GM19025 (cell line): ENCODE results near the gene CELF6.

Source experiments
- ATAC-seq: cut with Tn5 transposase; IDR thresholded peaks from one replicate; pipeline ENCODE4 v1.9.1; 2021; ENCODE audit warnings: mild to moderate bottlenecking, low read depth, moderate library complexity; ENCODE audit not compliant: unreplicated experiment

CELF6 gene

DNA sequence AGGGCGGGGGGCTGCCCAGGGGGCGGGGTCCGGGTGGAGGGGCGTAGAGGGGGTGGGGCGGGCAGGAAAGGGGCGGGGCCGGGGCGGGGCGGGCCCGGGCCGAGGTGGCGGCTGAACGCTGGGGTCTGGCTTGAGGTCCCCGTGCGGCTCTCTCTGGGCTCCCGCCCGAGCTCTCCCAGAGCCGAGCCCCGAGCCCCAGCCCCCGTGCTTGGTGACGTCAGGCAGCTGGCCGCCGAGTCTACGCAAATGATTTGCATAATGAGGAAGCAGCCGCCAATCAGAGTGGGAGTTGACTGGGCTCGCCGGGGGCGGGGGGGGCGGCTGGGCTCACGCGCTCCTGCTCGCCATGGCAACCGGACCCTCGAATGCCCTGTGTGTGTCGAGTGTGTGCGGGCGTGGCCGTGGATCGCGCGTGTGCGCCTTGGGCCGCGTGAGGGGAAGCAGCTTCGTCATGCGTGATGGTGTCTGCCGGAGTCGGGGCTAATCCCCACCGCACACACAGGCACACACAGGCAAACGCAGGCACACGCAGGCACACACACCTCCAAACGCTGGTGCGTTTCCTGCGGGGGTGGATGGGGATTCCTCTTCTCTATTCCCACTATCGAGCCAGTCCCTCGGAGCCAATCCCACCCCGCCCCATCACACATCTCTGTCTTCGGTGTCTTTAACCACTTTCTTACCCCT, at the start of gene CELF6:
CELF6 (minus strand) TSS at position 173 of the 687 bp plus-strand sequence. CDS start 283 bp downstream, outside the sequence.
- ATAC-seq = no peak

DNA sequence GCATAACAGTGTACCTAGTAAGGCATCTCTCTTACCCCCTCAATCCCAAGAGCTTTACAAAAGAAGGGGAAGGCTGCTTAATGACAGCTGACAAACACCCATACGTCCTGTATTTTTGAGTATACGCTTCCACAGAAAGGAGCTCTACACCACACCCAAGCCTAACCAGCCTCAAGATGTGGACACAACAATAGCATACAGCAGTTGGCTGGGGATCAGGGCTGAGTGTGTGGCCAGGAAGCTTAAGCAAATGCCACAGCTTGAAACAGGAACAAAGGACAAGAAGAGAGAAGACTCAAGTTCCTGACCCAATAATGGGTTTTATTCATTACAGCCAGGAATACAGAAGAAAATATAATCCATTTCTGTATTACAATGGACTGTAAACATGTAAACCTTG, 48.9 kb upstream of the CELF6 start:
- ATAC-seq = no peak

DNA sequence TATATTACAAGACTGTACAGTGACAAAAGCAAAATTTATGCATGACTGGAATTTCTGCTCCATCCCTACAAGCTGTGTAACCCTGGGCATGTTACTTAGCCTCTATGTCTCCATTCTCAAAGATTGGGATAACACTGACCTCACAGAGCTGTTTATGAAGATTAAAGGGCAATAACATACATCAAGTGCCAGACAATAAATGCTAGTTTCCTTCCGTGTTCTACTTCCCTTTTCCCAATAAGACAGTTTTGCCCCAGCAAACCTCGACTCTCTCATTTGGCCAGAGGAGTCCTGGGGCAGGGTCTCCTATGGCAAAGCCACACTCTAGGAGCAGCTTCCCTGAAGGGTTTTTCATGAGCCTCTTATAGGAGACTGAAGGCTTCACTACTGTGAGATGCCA, 48.4 kb upstream of the CELF6 start:
- ATAC-seq = no peak

DNA sequence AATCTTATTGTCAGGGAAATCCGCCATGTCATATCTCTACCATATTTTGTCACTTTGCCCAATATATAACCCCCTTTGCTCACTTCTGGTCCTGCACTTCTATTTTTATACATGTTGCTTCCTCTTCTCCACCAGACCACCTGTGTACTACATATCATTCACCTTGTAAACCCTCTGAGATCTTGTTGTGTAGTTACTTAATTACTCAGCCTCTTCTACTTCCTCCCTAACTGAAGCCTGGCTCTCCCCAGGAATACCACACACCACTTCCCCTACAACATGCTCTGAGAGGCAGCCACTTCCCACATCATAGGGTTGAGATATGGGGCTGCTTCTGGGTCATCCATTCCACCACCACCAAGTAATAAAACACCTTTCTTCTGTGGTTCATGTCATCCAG, 45.9 kb upstream of the CELF6 start:
- peak; percentile 86 for ATAC-seq

DNA sequence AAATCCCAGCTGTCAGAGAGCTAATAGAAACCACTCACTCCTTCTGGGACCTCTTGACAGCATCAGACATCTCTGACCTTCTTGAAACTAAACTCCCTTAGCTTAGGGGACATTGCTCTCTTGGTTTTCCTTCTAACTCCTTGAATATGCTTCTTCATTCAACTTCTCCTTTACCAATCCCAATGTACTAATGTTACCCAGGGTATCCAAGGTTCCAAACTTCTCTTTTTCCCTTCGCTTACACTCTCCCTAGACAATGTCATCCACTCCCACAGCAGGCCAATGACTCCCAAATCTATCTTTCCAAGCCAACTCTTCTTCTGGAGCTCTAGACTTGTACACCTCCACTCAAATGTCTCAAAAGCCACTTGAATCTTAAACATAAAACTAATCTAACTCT, 41.2 kb upstream of the CELF6 start:
- no peak for ATAC-seq

DNA sequence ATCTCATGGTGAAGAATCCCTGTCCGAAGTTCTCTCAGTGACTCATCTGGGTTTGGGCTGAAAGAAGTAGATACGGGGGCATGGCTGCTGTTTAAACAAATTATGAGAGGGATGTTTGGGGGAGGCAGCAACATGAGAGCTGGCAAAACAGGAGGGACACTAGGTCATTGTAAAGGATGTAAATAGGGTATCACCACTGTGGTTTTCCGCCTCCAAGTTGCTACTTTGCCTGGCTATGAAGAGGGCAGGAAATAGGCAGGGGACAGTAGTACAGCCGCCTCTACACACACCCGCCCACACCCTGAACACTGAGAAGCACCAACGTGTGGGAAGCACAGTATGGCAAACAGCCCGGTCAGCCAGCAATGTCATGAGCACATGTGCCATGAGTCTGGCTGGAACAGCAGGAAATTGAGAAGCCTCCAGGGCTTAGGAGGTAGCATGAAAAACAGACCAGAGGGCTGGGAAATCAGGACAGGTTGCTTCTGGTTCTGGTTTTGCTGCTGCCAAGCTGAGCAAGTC, 38.8 kb upstream of the CELF6 start:
- peak; percentile 55 for ATAC-seq

DNA sequence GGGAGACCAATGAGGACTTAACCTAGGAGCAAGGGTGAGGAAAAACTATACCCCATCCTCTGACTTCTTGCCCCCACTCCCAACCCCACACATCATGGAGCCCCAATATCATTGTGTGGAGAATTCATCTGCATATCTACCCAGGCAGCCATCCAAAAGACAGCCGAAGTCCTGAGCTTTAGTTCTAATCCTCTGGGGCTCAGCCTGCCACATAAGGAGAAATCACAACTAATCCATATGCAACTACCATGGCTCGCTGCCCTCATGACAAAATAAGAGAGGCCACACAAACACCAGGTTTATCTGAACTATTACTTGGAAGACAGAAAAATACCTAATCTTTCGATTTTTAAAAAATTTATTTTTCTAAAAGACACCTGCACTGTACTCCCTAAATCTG, 38.2 kb upstream of the CELF6 start:
- ATAC-seq = no peak

DNA sequence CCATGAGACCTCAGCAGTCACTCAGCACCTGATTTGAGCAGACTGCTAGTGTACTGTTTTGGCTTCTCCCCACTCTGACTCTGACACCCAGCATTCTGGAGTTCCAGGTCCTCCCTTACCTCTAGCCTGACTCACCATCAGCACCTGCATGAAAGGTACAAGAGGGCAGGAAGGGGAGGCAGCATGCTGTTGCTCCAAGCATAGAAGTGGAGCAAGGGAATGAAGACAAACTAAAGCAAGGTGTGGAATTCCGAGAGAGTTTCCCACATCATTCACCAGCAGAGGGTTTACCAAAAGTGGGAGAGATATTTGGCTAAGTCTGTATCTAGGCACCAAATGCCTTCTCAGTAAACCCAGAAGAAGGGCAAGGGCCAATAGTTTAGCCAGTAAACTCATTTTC, 34.5 kb upstream of the CELF6 start:
- ATAC-seq = no peak

DNA sequence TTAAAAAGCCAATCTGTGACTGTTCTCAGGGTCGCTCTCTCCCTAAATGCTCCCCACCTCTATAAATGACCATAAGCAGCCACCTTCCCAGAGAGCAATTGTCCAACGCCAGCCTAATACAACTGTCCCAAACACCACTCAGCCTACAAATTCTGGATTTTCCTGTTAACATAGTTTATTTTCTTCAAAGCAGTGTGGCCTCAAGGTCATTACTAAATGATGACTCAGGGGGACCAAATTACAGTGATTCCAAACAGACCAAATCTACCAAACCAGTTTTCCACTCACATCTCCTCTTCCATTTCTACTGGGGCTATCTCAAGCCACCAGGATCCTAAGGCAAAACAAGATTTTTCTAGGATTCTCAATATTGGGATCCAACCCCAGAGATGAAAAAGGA, 33.3 kb upstream of the CELF6 start:
- no peak for ATAC-seq

DNA sequence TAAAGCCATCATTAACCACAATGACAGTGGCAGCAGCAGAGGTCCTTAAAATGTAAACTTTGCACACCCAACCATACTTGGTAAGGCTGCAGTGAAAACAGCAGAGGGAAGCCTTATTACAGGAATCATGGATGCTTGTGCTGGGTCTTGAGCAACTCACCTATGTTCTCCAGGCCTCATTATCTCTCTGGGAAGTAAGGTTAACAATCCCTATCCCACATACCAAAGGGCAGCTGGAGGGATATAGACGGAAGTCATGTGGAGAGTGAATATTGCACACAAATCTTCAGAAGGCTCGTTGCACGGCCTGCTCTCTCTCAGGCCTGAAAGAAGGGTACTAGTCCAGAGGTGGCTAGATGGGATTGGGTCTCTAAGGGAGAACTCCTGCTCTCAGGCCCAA, 25.8 kb upstream of the CELF6 start:
- no peak for ATAC-seq

DNA sequence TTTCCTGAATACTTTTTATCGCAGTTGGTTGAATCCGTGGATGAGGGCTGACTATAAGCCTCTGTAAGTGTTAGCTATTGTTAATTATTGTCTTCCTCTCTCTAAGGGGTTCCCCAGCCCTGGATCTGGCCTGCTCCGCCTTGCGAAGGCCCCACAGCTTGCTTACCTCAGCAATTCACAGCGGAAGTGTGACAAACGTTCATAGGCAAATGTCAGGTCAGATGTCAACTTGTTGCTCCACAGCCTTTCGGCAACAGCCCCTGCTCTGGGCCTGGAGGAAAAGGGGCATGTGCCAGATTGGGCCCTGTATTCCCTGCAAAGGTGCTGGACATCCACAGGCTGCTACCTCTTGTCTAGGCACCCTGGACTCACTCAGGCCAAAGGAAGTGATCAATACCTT, 25.3 kb upstream of the CELF6 start:
- no peak for ATAC-seq

DNA sequence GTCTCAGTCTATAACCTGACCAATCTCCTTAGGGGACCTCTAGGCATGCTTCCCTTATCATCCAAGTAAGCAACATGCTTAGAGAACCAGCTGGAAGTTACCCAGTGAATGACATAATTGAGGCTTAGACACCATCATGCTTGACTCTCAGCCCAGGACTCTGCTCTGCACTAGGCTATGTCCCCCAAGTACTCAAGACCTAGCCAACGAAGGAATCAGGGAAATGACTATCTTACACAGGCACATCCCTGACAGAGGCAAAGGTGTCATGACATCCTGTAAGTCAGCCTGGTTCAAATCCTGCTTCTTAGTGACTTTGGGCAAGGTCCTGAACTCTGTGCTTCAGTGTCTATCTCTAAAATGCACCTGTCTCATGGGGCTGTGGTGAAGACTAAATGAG, 24.6 kb upstream of the CELF6 start:
- ATAC-seq = no peak

DNA sequence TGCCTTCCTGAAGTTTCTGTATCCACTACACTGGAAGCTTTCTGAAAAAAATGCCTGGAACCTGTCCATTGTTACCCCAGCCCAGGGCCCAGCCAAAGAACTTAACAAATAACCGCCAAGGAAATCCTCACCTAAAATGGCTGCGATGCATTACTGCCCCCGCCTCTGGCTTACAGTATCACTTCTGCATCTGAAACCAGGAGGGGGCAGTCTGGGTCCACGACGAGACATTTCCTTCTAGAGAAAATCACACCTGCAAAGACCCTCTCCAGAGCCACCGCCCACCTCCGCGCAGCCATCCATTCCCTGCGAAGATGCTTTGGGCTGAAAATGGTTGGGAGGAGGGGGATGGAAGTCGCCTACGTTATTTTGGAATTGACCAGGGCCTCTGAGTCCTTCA, 22.4 kb upstream of the CELF6 start:
- ATAC-seq = no peak

DNA sequence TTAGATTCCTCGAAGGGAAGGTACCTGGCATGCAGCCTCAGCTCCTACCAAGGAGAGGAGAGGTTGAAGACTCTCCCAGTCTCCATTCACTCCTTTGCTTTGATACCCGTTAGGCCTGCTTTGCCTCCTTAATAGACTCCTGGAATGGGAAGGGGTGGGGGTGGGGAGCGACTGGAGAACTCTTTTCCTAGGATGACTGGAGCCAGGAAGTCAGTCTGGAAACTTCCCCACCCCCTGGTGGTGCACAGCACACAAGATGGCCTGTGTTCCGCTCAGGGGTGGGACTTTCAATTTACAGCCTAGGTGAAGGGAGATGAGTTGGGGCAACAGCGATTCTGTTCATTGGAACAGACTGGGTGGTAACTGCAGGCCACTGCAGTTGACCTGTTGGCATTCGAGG, 21.4 kb upstream of the CELF6 start:
- ATAC-seq = no peak

DNA sequence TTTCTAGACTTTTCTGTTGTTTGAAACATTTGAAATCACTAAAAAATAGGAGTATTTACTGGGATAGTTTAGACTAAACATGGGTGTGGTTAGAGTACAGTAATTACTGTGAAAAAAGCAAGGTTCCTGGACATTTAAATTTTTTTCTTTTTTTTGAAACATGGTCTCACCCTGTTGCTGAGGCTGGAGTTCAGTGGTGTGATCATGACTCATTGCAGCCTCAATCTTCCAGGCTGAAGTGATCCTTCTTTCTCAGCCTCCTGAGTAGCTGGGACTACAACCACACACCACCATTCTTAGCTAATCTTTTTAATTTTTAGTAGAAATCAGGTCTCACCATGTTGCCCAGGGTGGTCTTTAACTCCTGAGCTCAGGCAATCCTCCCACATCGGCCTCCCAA, 20.4 kb upstream of the CELF6 start:
- ATAC-seq = no peak

DNA sequence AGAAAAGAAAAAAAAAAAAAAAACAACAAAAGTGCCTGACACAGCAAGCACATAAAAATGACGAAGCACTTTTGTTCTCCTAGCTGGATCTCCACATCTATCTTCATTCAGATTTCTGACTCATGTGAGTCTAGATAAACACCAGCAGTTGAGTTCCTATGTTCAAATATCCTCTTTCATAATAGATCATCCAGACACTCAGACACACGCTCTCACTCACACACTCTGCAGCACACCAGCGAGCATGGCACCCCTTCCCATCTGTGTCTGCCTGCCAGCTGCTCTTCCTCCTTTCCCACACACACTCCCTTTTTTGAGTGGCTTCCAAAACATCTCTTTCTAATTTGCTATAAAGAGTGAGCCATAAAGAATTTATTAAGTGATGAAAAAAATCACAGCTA, 19.8 kb upstream of the CELF6 start:
- ATAC-seq = no peak

DNA sequence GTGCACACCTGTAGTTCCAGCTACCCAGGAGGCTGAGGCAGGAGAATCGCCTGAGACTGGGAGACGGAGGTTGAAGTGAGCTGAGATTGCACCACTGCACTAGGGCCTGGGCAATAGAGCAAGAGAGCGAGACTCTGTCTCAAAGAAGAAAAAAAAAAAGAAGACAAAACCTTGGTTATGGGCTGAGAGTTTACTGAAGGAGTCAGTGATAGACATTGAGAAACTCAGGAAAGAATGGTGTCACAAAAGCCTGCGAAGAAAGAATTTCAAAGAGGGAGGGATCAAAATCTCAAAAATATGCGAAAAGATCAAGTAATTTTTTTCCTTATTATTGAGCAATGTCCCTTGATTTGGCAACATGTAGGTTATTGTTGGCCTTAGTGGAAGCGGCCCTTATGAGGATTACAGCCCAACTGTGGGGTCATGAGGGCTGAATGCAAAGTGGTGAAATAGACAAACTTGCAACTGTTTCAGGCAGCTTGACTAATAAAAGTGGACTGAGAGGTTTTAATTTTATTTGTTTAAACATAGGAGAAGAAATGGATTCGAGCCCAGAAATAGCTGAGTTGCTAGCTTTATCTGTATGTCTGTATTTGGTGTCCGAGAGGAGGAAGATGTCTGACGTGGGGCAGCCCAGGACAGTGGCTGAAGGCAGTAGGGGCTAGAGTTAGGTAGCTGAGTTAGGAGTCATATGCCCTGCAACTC, 18.8 kb upstream of the CELF6 start:
- no peak for ATAC-seq

DNA sequence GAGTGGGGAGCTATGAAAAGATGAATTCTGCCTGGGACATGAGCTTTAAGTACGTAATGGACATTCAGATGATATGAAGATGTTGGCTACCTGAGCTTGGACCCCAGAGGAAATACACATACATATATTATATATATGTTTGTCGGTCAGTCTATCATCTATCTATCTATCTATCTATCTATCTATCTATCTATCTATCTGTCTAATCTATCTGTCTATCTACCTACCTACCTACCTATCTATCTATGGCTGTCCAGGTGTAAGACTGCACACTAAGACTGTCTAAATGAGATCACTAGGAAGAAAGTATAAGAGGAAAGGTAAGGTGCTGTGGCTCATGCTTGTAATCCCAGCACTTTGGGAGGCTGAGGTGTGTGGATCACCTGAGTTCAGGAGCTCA, 18.2 kb upstream of the CELF6 start:
- no peak for ATAC-seq

DNA sequence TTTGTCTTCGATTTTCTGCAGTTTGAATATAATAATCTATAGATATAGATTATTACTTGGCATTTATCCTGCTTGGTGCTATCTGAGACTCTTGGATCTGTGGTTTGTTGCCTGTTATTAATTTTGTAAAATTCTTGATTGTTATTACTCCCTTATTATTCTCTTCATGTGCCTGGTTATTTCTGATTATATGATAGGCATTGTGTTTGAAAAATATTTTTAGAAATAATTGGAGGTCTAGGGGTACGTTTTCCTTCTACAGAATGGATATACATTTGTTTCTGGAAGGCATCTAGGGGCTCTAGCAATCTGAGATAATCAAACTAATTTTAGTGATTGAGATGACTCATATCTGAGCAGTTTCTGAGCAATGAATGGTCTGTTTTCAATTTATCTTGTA, 14.9 kb upstream of the CELF6 start:
- ATAC-seq = no peak

DNA sequence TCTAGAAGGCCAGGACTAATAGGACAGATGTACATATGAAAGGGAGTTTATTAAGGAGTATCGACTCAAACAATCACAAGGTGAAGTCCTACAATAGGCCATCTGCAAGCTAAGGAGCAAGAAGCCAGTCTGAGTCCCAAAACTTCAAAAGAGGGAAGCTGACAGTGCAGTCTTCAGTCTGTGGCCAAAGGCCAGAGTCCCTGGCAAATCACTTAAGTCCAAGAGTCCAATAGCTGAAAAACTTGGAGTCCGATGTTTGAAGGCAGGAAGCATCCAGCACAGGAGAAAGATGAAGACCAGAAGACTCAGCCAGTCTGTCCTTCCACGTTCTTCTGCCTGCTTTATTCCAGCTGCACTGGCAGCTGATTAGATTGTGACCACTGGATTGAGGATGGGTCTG, 11.1 kb upstream of the CELF6 start:
- no peak for ATAC-seq

DNA sequence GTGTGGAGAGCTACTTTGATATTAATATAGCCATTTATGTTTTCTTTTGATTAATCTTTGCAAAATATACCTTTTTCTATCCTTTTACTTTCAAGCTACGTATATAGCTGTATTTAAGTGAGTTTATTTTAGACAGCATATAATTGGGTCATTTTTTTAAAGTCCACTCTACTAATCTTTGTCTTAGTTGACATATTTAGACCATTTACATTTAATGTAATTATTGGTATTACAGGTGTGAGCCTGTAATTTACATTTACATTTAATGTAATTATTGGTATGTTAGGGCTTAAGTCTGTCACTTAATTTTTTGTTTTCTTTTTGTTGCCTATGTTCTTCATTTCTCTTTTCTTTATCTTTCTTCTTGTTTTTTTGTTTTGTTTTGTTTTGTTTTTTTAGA, 3.8 kb upstream of the CELF6 start:
- ATAC-seq = no peak

DNA sequence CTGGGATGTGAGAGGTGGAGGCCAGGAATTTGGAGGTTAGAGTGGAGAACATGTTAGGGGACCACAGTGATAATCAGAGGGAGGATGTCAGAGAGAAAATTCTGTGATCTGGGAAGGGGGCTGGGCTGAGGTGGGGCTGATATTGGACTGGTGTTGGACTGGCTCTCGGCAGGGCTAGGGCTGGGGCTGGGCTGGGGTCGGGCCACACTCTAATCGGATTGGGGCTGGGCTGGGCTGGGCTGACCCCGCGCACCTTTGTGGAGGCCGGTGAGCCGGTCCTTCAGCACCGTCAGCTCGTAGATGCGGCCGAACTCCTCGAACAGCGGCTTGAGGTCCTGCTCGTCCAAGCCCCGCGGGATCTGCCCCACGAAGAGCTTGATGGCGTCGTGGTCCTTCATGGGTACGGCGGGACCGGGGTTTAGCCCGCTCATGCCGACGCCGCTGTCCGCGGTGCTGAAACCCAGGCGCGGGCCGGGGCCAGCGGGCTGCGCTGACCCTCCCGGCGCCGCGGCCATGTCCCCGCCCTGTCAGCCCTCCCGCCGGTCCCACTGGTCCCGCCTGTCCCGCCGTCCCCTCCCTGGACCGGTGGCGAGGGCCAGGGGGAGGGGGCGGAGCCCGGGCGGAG, 485 bp downstream of the CELF6 start:
- no peak for ATAC-seq
